Astrocyte of the spinal cord (primary cell): ENCODE data around the gene GPC1.

Source experiments
- DNase-seq: peaks from one replicate; pipeline ENCODE4 v3.0.0; 2011; ENCODE audit warnings: low read depth, low spot score
- H3K4me3 ChIP-seq: 2 replicates; pipeline ENCODE4 v1.5.1; 2011; ENCODE audit warnings: low read depth, mild to moderate bottlenecking, low read length, moderate library complexity
- CTCF ChIP-seq: IDR thresholded peaks from 2 replicates; pipeline ENCODE4 v1.5.1; 2012; ENCODE audit warnings: low read depth, mild to moderate bottlenecking, low read length, inconsistent platforms
- in situ Hi-C: cut with HindIII; loops from 2 replicates; pipeline ENCODE4 v1.10.0; 2017; ENCODE audit warnings: low sequenced_read_pairs

The GPC1 gene

DNA sequence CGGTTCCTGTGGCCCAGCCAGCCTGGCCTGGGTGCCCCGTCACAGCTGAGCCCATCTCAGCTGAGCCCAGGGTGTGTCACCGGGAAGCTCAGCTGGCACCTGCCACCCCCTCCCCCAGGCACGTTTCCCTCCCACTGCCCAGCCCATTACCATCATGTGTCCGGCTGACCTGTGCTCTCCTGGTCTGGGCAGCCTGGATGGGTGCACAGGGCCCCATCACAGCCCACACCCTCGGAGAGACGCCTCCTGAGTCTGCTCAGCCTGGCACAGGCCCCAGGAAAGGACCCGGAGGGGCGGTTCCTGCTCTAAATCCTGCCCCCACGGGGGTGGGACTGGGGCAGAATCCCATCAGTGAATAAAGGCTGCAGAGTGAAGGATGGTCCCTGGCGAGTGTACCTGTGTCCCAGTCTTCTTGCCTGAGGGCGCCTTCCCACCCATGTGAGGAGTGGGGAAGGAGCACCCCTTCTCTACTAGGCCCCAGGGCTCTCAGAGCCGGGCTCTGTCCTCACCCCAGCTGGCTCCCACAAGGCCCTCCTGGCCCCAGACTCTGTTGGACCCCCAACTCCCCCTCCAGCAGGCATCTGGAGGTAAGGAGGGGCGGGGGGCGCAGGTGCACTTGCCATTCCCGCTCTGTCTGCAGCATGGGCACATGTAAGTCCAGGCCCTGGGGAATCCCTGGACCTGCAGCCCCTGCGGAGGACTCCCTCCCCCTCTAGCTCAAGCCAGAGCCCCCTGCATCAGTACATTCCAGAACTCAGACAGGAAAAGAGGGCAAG, 21.2 kb downstream of the GPC1 start:
- DNase-seq: no peak
- no peak overlapping the region for H3K4me3 ChIP-seq
- in situ Hi-C loops: no loop called here
- no peak for TF ChIP-seq CTCF

DNA sequence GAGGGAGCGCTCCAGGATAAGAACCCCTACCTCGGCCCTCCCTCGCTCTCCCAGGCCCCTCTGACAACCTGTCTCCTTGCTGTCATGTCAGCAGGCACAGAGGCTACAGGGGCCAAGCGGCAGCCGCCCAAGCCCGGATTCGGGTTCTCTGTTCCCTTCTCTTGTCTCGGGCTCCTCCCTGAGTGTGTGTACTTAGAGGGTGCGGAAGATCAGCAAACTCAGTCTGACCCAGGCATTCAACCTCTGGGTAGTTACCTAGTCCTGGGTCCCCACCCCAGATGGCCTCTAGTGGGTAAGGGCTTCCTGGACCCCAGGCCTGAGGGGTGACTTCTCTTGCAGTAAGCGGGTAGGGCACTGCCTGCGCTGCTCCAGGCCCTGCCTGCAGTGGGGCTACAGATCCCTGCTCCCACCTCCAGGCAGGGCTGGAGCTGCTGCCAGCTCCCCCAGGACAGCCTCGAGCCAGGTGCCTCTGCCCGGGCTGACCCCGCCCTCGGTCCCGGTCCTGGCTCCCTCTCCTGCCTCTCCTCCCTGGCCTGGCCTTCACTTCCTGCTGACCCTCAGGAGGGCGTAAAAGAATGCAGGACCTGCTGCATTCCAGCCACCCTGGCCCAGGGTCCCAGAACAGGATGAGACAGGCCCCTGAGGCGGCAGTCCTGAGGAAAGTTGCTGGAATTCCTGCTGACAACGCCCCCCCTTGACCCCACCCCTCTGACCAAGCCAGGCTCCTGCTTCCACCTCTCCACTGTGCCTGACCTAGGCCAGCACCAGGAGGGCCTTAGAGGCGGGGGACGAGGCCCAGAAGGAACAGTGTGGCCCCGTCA, 22.0 kb downstream of the GPC1 start:
- in situ Hi-C loops: no loop called here
- H3K4me3 ChIP-seq: no peak overlapping the region
- TF ChIP-seq CTCF: no peak
- no peak for DNase-seq

DNA sequence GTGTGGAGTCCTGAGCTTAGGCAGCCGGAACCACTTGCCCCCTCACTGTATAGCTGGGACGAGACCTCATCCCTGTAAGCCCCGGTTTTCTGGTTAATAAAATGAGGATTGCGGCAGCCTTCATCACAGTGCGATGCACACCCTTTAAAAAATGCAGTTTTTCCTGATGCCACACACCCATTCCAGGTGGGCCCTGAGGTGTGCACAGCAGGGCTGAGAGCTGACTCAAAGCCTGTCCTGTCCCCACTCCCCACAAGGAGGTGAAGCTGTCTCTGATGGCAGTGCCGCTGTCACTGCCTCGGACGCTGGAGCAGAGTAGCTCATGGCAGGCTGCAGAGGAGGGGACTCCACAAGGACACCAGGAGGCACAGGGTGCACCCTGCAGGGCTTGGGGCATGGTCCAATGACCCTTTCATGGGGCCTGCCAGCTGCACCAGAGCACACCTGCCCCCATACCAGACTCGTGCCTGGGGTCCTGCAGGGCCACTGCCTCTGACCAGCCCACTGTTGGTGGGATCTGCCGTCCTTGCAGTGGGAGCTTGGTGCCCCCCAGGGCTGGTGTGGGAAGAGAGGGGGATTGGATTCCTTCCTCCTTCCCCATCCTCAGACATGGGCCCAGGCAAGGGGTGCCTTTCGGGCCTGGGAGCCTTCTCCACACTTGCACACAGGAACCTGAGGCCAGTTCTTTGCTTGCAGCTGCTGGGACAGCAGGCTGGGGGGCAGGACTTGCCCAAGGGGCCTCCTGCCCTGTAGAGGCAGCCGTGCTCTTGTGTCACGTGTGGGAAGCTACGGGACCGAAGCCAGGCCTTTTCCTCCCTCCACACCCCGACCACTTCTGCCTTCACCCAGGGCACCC, 22.8 kb downstream of the GPC1 start:
- DNase-seq: no peak
- in situ Hi-C loops: no loop called here
- no peak for TF ChIP-seq CTCF
- no peak overlapping the region for H3K4me3 ChIP-seq

- in situ Hi-C loops: no loop called here
- no peak for DNase-seq
Observed at GRCh38 chr2:240458900-240459391, 23.5 kb downstream of the GPC1 start.

GRCh38 chr2:240459401-240460252, 24.2 kb downstream of the GPC1 start:
- no peak for TF ChIP-seq CTCF
- DNase-seq: no peak

More at GRCh38 chr2:240458900-240459391, 23.5 kb downstream of the GPC1 start:
- no peak overlapping the region for H3K4me3 ChIP-seq
- TF ChIP-seq CTCF: no peak

More at GRCh38 chr2:240459401-240460252, 24.2 kb downstream of the GPC1 start:
- no peak overlapping the region for H3K4me3 ChIP-seq
- in situ Hi-C loops: no loop called here
